IPS-20b (cell line): ENCODE data around the gene SMIM20.
"Not testable (repeated sequence)": the region's sequence is repeated elsewhere in the genome, so short reads cannot be mapped to it uniquely, and the experiment has no call there.

Experiments used
- H3K27ac ChIP-seq: one replicate; pipeline ENCODE4 v1.5.1; 2013; ENCODE audit warnings: low read length
- H3K27me3 ChIP-seq: 2 replicates; pipeline ENCODE4 v1.6.1; 2013; ENCODE audit warnings: mild to moderate bottlenecking, low read length, inconsistent platforms; ENCODE audit not compliant: insufficient read depth
- H3K36me3 ChIP-seq: 2 replicates; pipeline ENCODE4 v1.6.1; 2013; ENCODE audit warnings: low read depth, mild to moderate bottlenecking, inconsistent platforms, low read length, moderate library complexity; ENCODE audit not compliant: insufficient read depth
- H3K4me1 ChIP-seq: 2 replicates; pipeline ENCODE4 v1.6.1; 2013; ENCODE audit warnings: mild to moderate bottlenecking, control low read depth, inconsistent platforms, low read length, moderate library complexity; ENCODE audit not compliant: insufficient read depth
- H3K4me3 ChIP-seq: 2 replicates; pipeline ENCODE4 v1.5.1; 2013; ENCODE audit warnings: mild to moderate bottlenecking, low read length, inconsistent platforms
- H3K9ac ChIP-seq: 2 replicates; pipeline ENCODE4 v1.6.1; 2013; ENCODE audit warnings: low read depth, mild to moderate bottlenecking, inconsistent platforms, low read length, moderate library complexity
- H3K9me3 ChIP-seq: 2 replicates; pipeline ENCODE4 v1.6.1; 2013; ENCODE audit warnings: mild to moderate bottlenecking, low read depth, low read length, inconsistent platforms; ENCODE audit not compliant: insufficient read depth

SMIM20 gene

DNA sequence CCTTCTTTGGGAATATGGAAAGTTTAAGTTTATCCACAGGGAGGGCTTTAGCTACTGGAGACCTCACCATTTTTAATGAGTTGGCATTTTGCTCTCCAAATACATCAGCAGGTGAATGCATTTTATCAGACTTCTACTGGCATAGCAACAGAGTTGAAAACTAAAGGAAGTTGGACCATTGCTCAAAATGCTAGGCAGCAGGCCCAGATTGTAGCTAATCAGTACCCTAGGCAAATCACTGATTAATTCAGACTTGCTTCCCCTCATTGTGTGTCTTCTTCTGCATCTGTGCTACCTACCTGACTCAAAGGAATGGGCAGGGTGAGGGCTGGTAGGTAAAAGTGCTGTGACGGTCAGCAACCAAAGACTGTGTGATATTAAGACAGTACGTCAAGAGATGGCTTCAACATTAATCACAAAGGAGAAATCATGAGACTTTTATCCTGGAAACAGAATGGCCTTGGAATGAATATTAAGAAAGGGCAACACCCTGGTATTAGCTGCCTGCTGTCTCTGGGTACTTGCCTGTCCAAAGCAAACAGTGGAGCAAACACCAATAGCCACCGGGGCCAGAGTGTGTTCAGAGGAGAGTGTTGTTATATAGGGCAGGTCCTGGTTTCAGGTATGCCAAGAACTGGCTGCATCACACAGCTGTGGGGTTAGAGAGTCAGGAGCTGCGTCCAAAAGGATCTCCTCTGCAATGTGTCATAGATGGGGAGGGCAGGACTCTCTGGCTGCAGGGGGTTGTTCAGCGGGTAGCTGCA lies 17.1 kb upstream of the SMIM20 start:
- Histone ChIP-seq H3K36me3 (no peaks in the 10 kb centered on the region), H3K4me1 (peaks cover 8% of the 10 kb centered on the region; the same call in 1 of the 2 replicates), H3K9me3 (no peaks in the 10 kb centered on the region), H3K4me3 (no peak overlapping the region), H3K27ac (no peak overlapping the region), H3K9ac (no peak overlapping the region), H3K27me3 (no peaks in the 10 kb centered on the region)

- Histone ChIP-seq H3K9me3 (no peaks in the 10 kb centered on the region), H3K27me3 (no peaks in the 10 kb centered on the region), H3K4me3 (no peak overlapping the region), H3K4me1 (peaks cover 6% of the 10 kb centered on the region; the same call in 1 of the 2 replicates), H3K9ac (no peak overlapping the region), H3K27ac (no peak overlapping the region), H3K36me3 (no peaks in the 10 kb centered on the region)
These were observed 13.7 kb upstream of the SMIM20 start for GRCh38 chr4:25900310-25900709.

DNA sequence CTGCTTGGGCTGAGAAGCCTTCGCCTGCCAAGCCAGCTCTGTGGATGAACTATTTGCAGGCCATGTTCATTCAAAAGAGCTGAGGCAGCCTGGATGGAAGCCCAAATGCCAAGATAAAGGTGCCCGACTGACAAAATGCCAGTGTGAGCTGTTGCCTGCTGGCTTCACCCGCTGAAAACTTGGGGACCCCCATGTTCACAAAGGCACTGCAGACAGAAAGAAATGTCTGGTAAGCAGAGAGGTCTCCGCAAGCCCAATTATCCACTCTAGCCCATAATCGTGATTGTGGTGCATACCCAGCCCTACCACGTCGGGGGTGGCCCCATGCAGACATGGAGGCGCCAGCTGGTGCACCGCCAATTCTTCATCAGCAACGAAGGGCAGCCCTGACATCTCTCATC lies 13.0 kb upstream of the SMIM20 start:
- Histone ChIP-seq H3K27ac (no peak overlapping the region), H3K4me3 (no peak overlapping the region), H3K27me3 (no peaks in the 10 kb centered on the region), H3K9me3 (no peaks in the 10 kb centered on the region), H3K4me1 (peaks cover 6% of the 10 kb centered on the region; the same call in 1 of the 2 replicates), H3K36me3 (no peaks in the 10 kb centered on the region), H3K9ac (no peak overlapping the region)

DNA sequence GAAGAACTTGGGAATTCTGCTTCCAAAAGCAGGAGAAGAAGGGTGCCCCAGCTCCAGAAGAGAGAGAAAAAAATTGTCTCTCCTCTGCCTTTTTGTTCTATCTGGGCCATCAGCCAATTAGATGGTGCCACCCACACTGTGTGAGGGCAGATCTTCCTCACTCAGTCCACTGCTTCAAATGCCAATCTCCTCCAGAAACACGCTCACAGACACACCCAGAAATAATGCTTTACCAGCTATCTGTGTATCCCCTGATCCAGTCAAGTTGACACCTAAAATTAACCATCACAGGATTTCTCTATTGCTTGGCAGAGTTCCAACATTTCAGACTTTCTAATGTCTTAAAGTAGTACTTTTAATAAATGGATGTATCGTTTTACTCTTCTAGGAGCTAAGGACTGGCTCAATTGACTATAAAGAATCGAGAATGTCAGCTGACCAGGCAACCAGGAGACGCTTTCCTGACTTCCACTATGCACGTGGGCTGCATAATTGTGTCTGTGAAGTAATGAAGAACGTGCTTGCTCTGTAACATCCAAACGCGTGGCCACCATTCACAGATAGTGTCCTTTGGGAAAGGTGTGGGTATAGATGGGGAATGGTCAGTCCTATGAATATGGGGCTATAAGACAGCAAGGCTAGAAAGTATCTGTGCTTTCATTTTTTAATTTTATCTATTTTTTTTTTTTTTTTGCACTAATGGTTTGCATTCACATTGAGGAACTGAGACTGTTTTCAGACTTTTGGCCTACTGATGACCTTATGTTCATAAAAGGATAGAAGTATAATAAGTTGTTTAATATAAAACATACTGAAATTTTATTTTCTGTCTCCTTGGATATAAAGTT lies 9.9 kb upstream of the SMIM20 start:
- H3K4me1 ChIP-seq, result peaks cover 6% of the 10 kb centered on the region; the same call in 1 of the 2 replicates
- H3K27ac ChIP-seq, result no peak overlapping the region
- H3K9ac ChIP-seq, result no peak overlapping the region
- H3K9me3 ChIP-seq, result no peaks in the 10 kb centered on the region
- H3K4me3 ChIP-seq, result no peak overlapping the region
- no peaks in the 10 kb centered on the region for H3K36me3 ChIP-seq
- H3K27me3 ChIP-seq, result no peaks in the 10 kb centered on the region

- H3K36me3 ChIP-seq, result no peaks in the 10 kb centered on the region
- no peak overlapping the region for H3K27ac ChIP-seq
- H3K4me3 ChIP-seq, result no peak overlapping the region
- no peaks in the 10 kb centered on the region for H3K27me3 ChIP-seq
- H3K9ac ChIP-seq, result no peak overlapping the region
- H3K4me1 ChIP-seq, result peaks cover 6% of the 10 kb centered on the region; the same call in 1 of the 2 replicates
- H3K9me3 ChIP-seq, result no peaks in the 10 kb centered on the region
These were observed 9.3 kb upstream of the SMIM20 start for GRCh38 chr4:25904748-25905082.

GRCh38 chr4:25905371-25905770 lies 8.6 kb upstream of the SMIM20 start:
- no peak overlapping the region for H3K9ac ChIP-seq
- no peaks in the 10 kb centered on the region for H3K9me3 ChIP-seq
- H3K36me3 ChIP-seq, result no peaks in the 10 kb centered on the region
- H3K27me3 ChIP-seq, result no peaks in the 10 kb centered on the region
- peaks cover 6% of the 10 kb centered on the region; the same call in 1 of the 2 replicates for H3K4me1 ChIP-seq
- no peak overlapping the region for H3K27ac ChIP-seq
- H3K4me3 ChIP-seq, result no peak overlapping the region

- H3K27me3 ChIP-seq, H3K9ac ChIP-seq, H3K9me3 ChIP-seq, H3K4me3 ChIP-seq, H3K27ac ChIP-seq, H3K36me3 ChIP-seq, H3K4me1 ChIP-seq: not testable (repeated sequence)
These were observed 7.9 kb upstream of the SMIM20 start for GRCh38 chr4:25906113-25906512.

- H3K9me3 ChIP-seq, result no peaks in the 10 kb centered on the region
- no peak overlapping the region for H3K27ac ChIP-seq
- no peak overlapping the region for H3K4me3 ChIP-seq
- no peak overlapping the region for H3K9ac ChIP-seq
- no peaks in the 10 kb centered on the region for H3K36me3 ChIP-seq
- peaks cover 21% of the 10 kb centered on the region for H3K27me3 ChIP-seq
- H3K4me1 ChIP-seq, result peaks cover 5% of the 10 kb centered on the region; the same call in 1 of the 2 replicates
These were observed 5.5 kb upstream of the SMIM20 start for GRCh38 chr4:25908491-25908901.

- no peak overlapping the region for H3K4me3 ChIP-seq
- H3K9me3 ChIP-seq, result no peaks in the 10 kb centered on the region
- peaks cover 13% of the 10 kb centered on the region; the same call in 1 of the 2 replicates for H3K4me1 ChIP-seq
- H3K27ac ChIP-seq, result no peak overlapping the region
- H3K27me3 ChIP-seq, result peaks cover 21% of the 10 kb centered on the region
- H3K36me3 ChIP-seq, result no peaks in the 10 kb centered on the region
- H3K9ac ChIP-seq, result no peak overlapping the region
These were observed 2.7 kb upstream of the SMIM20 start for GRCh38 chr4:25911356-25911755.

- Histone ChIP-seq H3K27me3 (peaks cover 21% of the 10 kb centered on the region), H3K27ac (no peak overlapping the region), H3K4me3 (peak overlapping the region; percentile 83), H3K9me3 (no peaks in the 10 kb centered on the region), H3K36me3 (peaks cover 5% of the 10 kb centered on the region; the same call in 1 of the 2 replicates), H3K9ac (peak overlapping the region; percentile 80; the same call in 1 of the 2 replicates), H3K4me1 (peaks cover 13% of the 10 kb centered on the region; the same call in 1 of the 2 replicates)
These were observed 767 bp upstream of the SMIM20 start for GRCh38 chr4:25913056-25913850.

GRCh38 chr4:25914670-25915352 lies 791 bp downstream of the SMIM20 start:
- peaks cover 13% of the 10 kb centered on the region; the same call in 1 of the 2 replicates for H3K4me1 ChIP-seq
- peak overlapping the region; percentile 83 for H3K4me3 ChIP-seq
- peaks cover 5% of the 10 kb centered on the region; the same call in 1 of the 2 replicates for H3K36me3 ChIP-seq
- no peaks in the 10 kb centered on the region for H3K9me3 ChIP-seq
- peak overlapping the region; percentile 83; the same call in 1 of the 2 replicates for H3K9ac ChIP-seq
- peaks cover 21% of the 10 kb centered on the region for H3K27me3 ChIP-seq
- H3K27ac ChIP-seq, result peak overlapping the region; percentile 11
